ENCODE data around the gene TCF20. TPM values are rescaled to one million over a fixed set of nuclear protein-coding genes. Genes with fewer than 3 reads are reported as not detected.

Gene TCF20
- total RNA-seq, 1 experiment from 2014 or later, result 23.5 TPM

- no peak for DNase-seq (ENCODE audit: low spot score)
Measured at GRCh38 chr22:42261296-42261695, 9.2 kb downstream of the TCF20 start.

GRCh38 chr22:42258126-42258525, 12.3 kb downstream of the TCF20 start:
- no peak for DNase-seq (ENCODE audit: low spot score)

GRCh38 chr22:42257386-42257785, 13.1 kb downstream of the TCF20 start:
- no peak for DNase-seq (ENCODE audit: low spot score)

GRCh38 chr22:42256930-42257329, 13.5 kb downstream of the TCF20 start:
- DNase-seq (ENCODE audit: low spot score), result no peak

- DNase-seq (ENCODE audit: low spot score), result no peak
Measured at GRCh38 chr22:42256220-42256619, 14.2 kb downstream of the TCF20 start.

GRCh38 chr22:42249831-42250230, 20.6 kb downstream of the TCF20 start:
- DNase-seq (ENCODE audit: low spot score), result no peak

GRCh38 chr22:42248995-42249394, 21.5 kb downstream of the TCF20 start:
- DNase-seq (ENCODE audit: low spot score), result no peak

GRCh38 chr22:42247596-42247995, 22.9 kb downstream of the TCF20 start:
- DNase-seq (ENCODE audit: low spot score), result no peak

- DNase-seq (ENCODE audit: low spot score), result no peak
Measured at GRCh38 chr22:42243802-42244060, 26.7 kb downstream of the TCF20 start.

- no peak for DNase-seq (ENCODE audit: low spot score)
Measured at GRCh38 chr22:42236848-42237247, 33.6 kb downstream of the TCF20 start.

- no peak for DNase-seq (ENCODE audit: low spot score)
Measured at GRCh38 chr22:42236268-42236667, 34.2 kb downstream of the TCF20 start.

GRCh38 chr22:42233879-42234278, 36.6 kb downstream of the TCF20 start:
- DNase-seq (ENCODE audit: low spot score), result no peak

- no peak for DNase-seq (ENCODE audit: low spot score)
Measured at GRCh38 chr22:42231929-42232328, 38.5 kb downstream of the TCF20 start.

GRCh38 chr22:42229455-42230149, 40.9 kb downstream of the TCF20 start:
- DNase-seq (ENCODE audit: low spot score), result no peak

- no peak for DNase-seq (ENCODE audit: low spot score)
Measured at GRCh38 chr22:42228483-42228882, 42.0 kb downstream of the TCF20 start.

GRCh38 chr22:42227435-42227834, 43.0 kb downstream of the TCF20 start:
- no peak for DNase-seq (ENCODE audit: low spot score)

GRCh38 chr22:42225841-42226240, 44.6 kb downstream of the TCF20 start:
- DNase-seq (ENCODE audit: low spot score), result no peak

GRCh38 chr22:42222140-42222539, 48.3 kb downstream of the TCF20 start:
- DNase-seq (ENCODE audit: low spot score), result no peak

Other genes starting within 250 kb of the TCF20 start
- 28.0 and 29.8 TPM in 2 replicates for gene NAGA, start 199.8 kb downstream of the TCF20 start, total RNA-seq (2014; rRNA removed; shearing (Covaris generic))
- not detected in 2 replicates for gene PHETA2, start 196.4 kb downstream of the TCF20 start, total RNA-seq (2014; rRNA removed; shearing (Covaris generic))
- 4.0 and 7.1 TPM in 2 replicates for gene SMDT1, start 191.0 kb downstream of the TCF20 start, total RNA-seq (2014; rRNA removed; shearing (Covaris generic))
- gene NDUFA6, start 179.9 kb downstream of the TCF20 start, total RNA-seq (2014; rRNA removed; shearing (Covaris generic)), result 138 and 164 TPM in 2 replicates
- gene CYP2D6, start 139.8 kb downstream of the TCF20 start, total RNA-seq (2014; rRNA removed; shearing (Covaris generic)), result not detected in 2 replicates
- not detected in 2 replicates for gene NFAM1, start 161.8 kb upstream of the TCF20 start, total RNA-seq (2014; rRNA removed; shearing (Covaris generic))
- 20.2 and 26.5 TPM in 2 replicates for gene RRP7A, start 249.1 kb upstream of the TCF20 start, total RNA-seq (2014; rRNA removed; shearing (Covaris generic))